GM12891 (cell line): ENCODE measurements around the gene FCHSD1.

ENCODE experiments used
- PAX5 ChIP-seq: IDR thresholded peaks from 2 replicates; pipeline ENCODE4 v1.6.1; 2011; ENCODE audit warnings: low read length, moderate library complexity, mild to moderate bottlenecking; ENCODE audit not compliant: insufficient read depth, severe bottlenecking
- POLR2A ChIP-seq: IDR thresholded peaks from 2 replicates; pipeline ENCODE4 v1.6.1; 2011; ENCODE audit warnings: low read depth, low read length, control low read depth
- POLR2AphosphoS5 ChIP-seq: IDR thresholded peaks from 2 replicates; pipeline ENCODE4 v1.6.1; 2011; ENCODE audit warnings: low read depth, low read length, control low read depth
- SPI1 ChIP-seq: IDR thresholded peaks from 2 replicates; pipeline ENCODE4 v1.6.1; 2011; ENCODE audit warnings: low read depth, low read length, control low read depth
- TAF1 ChIP-seq: IDR thresholded peaks from 2 replicates; pipeline ENCODE4 v1.6.1; 2011; ENCODE audit warnings: low read depth, low read length, control low read depth

GRCh38 chr5:141696431-141696830 is 45.2 kb upstream of the FCHSD1 start:
- TF ChIP-seq POLR2A: no peak
- no peak for TF ChIP-seq TAF1
- no peak for TF ChIP-seq SPI1
- TF ChIP-seq POLR2AphosphoS5: no peak
- no peak for TF ChIP-seq PAX5
